SK-N-SH treated with all-trans-retinoic acid at 6 μM for 48 hours (cell line): ENCODE data around the gene ZNF274.

Experiments
- BACH2 ChIP-seq: fragments of 250-450 bp; sonication (Bioruptor Pico); IDR thresholded peaks from 2 replicates; pipeline ENCODE4 v1.9.0; 2021; ENCODE audit warnings: mild to moderate bottlenecking, borderline replicate concordance
- CSDC2 ChIP-seq: fragments of 250-450 bp; sonication (Bioruptor Pico); IDR thresholded peaks from 2 replicates; pipeline ENCODE4 v1.5.0; 2020; ENCODE audit warnings: mild to moderate bottlenecking, moderate library complexity
- GLIS3 ChIP-seq: fragments of 250-450 bp; sonication (Bioruptor Pico); IDR thresholded peaks from 2 replicates; pipeline ENCODE4 v1.5.0; 2020; ENCODE audit warnings: mild to moderate bottlenecking, moderate library complexity
- RARB ChIP-seq: fragments of 250-450 bp; sonication (Bioruptor Pico); IDR thresholded peaks from 2 replicates; pipeline ENCODE4 v1.8.0; 2021; ENCODE audit warnings: mild to moderate bottlenecking, moderate library complexity
- TSHZ2 ChIP-seq: fragments of 250-450 bp; sonication (Bioruptor Pico); IDR thresholded peaks from 2 replicates; pipeline ENCODE4 v1.5.0; 2020; ENCODE audit warnings: mild to moderate bottlenecking, moderate library complexity
- ZFP3 ChIP-seq: fragments of 250-450 bp; sonication (Bioruptor Pico); IDR thresholded peaks from 2 replicates; pipeline ENCODE4 v1.5.0; 2020; ENCODE audit warnings: mild to moderate bottlenecking, moderate library complexity
- ZFP30 ChIP-seq: fragments of 450-650 bp; formaldehyde crosslinking; IDR thresholded peaks from 2 replicates; pipeline ENCODE4 v1.5.0; 2022; ENCODE audit warnings: mild to moderate bottlenecking, moderate library complexity
- ZNF70 ChIP-seq: fragments of 450-650 bp; formaldehyde crosslinking; IDR thresholded peaks from 2 replicates; pipeline ENCODE4 v1.5.0; 2020; ENCODE audit warnings: mild to moderate bottlenecking, moderate library complexity

- TF ChIP-seq ZFP3 (CRISPR knock-in tag) (no peak), TSHZ2 (no peak), GLIS3 (CRISPR knock-in tag) (no peak), BACH2 (no peak), ZNF70 (CRISPR knock-in tag) (no peak), CSDC2 (CRISPR knock-in tag) (no peak), ZFP30 (no peak), RARB (no peak)
Observed at GRCh38 chr19:58203814-58204475, 21.1 kb downstream of the ZNF274 start.
